IPS-NIHi11 (cell line): ENCODE data around the gene PLCB1.
"Not testable (repeated sequence)": the region's sequence is repeated elsewhere in the genome, so short reads cannot be mapped to it uniquely, and the experiment has no call there.

ENCODE experiments used
- DNase-seq: peaks from one replicate; pipeline ENCODE4 v3.0.0; 2012; ENCODE audit warnings: mixed read lengths, low spot score

Gene PLCB1

GRCh38 chr20:8447262-8448120 is 315.4 kb downstream of the PLCB1 start:
- no peak for DNase-seq

GRCh38 chr20:8449123-8449522 is 317.1 kb downstream of the PLCB1 start:
- no peak for DNase-seq

- peak; percentile 23 for DNase-seq
These were observed 322.2 kb downstream of the PLCB1 start for GRCh38 chr20:8454137-8454712.

- DNase-seq: no peak
These were observed 324.7 kb downstream of the PLCB1 start for GRCh38 chr20:8456765-8457164.

- no peak for DNase-seq
These were observed 325.9 kb downstream of the PLCB1 start for GRCh38 chr20:8457978-8458377.

GRCh38 chr20:8461186-8461585 is 329.1 kb downstream of the PLCB1 start:
- no peak for DNase-seq

GRCh38 chr20:8464368-8464767 is 332.3 kb downstream of the PLCB1 start:
- no peak for DNase-seq

- not testable (repeated sequence) for DNase-seq
These were observed 334.7 kb downstream of the PLCB1 start for GRCh38 chr20:8466781-8467180.

- DNase-seq: no peak
These were observed 338.1 kb downstream of the PLCB1 start for GRCh38 chr20:8470156-8470555.

GRCh38 chr20:8471465-8471864 is 339.4 kb downstream of the PLCB1 start:
- no peak for DNase-seq

- no peak for DNase-seq
These were observed 341.4 kb downstream of the PLCB1 start for GRCh38 chr20:8473459-8473858.

- no peak for DNase-seq
These were observed 342.1 kb downstream of the PLCB1 start for GRCh38 chr20:8474027-8474668.

GRCh38 chr20:8476021-8476420 is 344.0 kb downstream of the PLCB1 start:
- no peak for DNase-seq

- no peak for DNase-seq
These were observed 348.5 kb downstream of the PLCB1 start for GRCh38 chr20:8480597-8480996.

- DNase-seq: no peak
These were observed 355.6 kb downstream of the PLCB1 start for GRCh38 chr20:8487696-8488095.

- DNase-seq: no peak
These were observed 357.2 kb downstream of the PLCB1 start for GRCh38 chr20:8489094-8489883.

- no peak for DNase-seq
These were observed 358.2 kb downstream of the PLCB1 start for GRCh38 chr20:8490076-8490830.

GRCh38 chr20:8492173-8492572 is 360.1 kb downstream of the PLCB1 start:
- DNase-seq: no peak

- DNase-seq: no peak
These were observed 366.5 kb downstream of the PLCB1 start for GRCh38 chr20:8498571-8498970.

- DNase-seq: no peak
These were observed 372.0 kb downstream of the PLCB1 start for GRCh38 chr20:8504030-8504429.

GRCh38 chr20:8505476-8506200 is 373.6 kb downstream of the PLCB1 start:
- no peak for DNase-seq
